Mesenchymal stem cell (in vitro differentiated cells and primary cell): Measurements from ENCODE around the gene IFI27.
A peak's percentile ranks its signal among the peaks of the same experiment; 100 is the strongest.

Experiments used
- DNase-seq: peaks from one replicate; pipeline ENCODE4 v3.0.0-alpha.2; 2013
- H2AFZ ChIP-seq: one replicate; pipeline ENCODE4 v1.6.1; 2013; ENCODE audit warnings: low read depth, mild to moderate bottlenecking, control low read depth, inconsistent platforms, low read length, moderate library complexity
- H2AK5ac ChIP-seq: 2 replicates; pipeline ENCODE4 v1.6.1; 2013; ENCODE audit warnings: low read length, moderate library complexity, mild to moderate bottlenecking, inconsistent platforms; ENCODE audit not compliant: severe bottlenecking
- H2BK120ac ChIP-seq: one replicate; pipeline ENCODE4 v1.6.1; 2013; ENCODE audit warnings: low read depth, mild to moderate bottlenecking, inconsistent platforms, low read length, moderate library complexity
- H2BK12ac ChIP-seq, 2 experiments: one replicate each; pipeline ENCODE4 v1.6.1; 2013; ENCODE audit warnings: inconsistent platforms in 2 of 2, low read length in 2 of 2, mild to moderate bottlenecking in 2 of 2, moderate library complexity in 2 of 2, control low read depth in 1 of 2
- H2BK15ac ChIP-seq: one replicate; pipeline ENCODE4 v1.6.1; 2013; ENCODE audit warnings: mild to moderate bottlenecking, low read depth, inconsistent platforms; ENCODE audit not compliant: poor library complexity, severe bottlenecking
- H2BK5ac ChIP-seq: 2 replicates; pipeline ENCODE4 v1.6.1; 2013; ENCODE audit warnings: low read depth, mild to moderate bottlenecking, low read length, control low read depth, inconsistent platforms; ENCODE audit not compliant: poor library complexity, severe bottlenecking
- H3K14ac ChIP-seq, 2 experiments: one replicate each; pipeline ENCODE4 v1.6.1; 2013; ENCODE audit warnings: inconsistent platforms in 2 of 2, low read length in 2 of 2, control low read depth in 1 of 2, mild to moderate bottlenecking in 1 of 2, moderate library complexity in 1 of 2
- H3K18ac ChIP-seq, 2 experiments: one replicate each; pipeline ENCODE4 v1.6.1; 2013; ENCODE audit warnings: inconsistent platforms in 2 of 2, low read length in 2 of 2, control low read depth in 1 of 2, low read depth in 1 of 2, mild to moderate bottlenecking in 1 of 2
- H3K23ac ChIP-seq, 2 experiments: one replicate each; pipeline ENCODE4 v1.6.1; 2013; ENCODE audit warnings: inconsistent platforms in 2 of 2, low read length in 2 of 2, mild to moderate bottlenecking in 2 of 2, moderate library complexity in 2 of 2, control low read depth in 1 of 2
- H3K27ac ChIP-seq: 2 replicates; pipeline ENCODE4 v1.5.1; 2013; ENCODE audit warnings: mild to moderate bottlenecking, moderate library complexity, low read length, control low read depth, inconsistent platforms; ENCODE audit not compliant: poor library complexity, severe bottlenecking
- H3K27me3 ChIP-seq, 2 experiments: 2 replicates each; pipeline versions ENCODE4 v1.6.1 to v1.7.0; 2013; ENCODE audit warnings: low read length in 2 of 2, mild to moderate bottlenecking in 2 of 2, moderate library complexity in 2 of 2, control low read depth in 1 of 2, inconsistent platforms in 1 of 2; ENCODE audit not compliant: control insufficient read depth in 1 of 2, insufficient read depth in 1 of 2
- H3K36me3 ChIP-seq, 2 experiments: 2 replicates each; pipeline versions ENCODE4 v1.6.1 to v1.7.0; 2013; ENCODE audit warnings: low read length in 2 of 2, control low read depth in 1 of 2, inconsistent platforms in 1 of 2, low read depth in 1 of 2, mild to moderate bottlenecking in 1 of 2; ENCODE audit not compliant: insufficient read depth in 2 of 2, control insufficient read depth in 1 of 2
- H3K4ac ChIP-seq, 2 experiments: one replicate each; pipeline ENCODE4 v1.6.1; 2013; ENCODE audit warnings: inconsistent platforms in 2 of 2, low read length in 2 of 2, mild to moderate bottlenecking in 2 of 2, moderate library complexity in 2 of 2, control low read depth in 1 of 2, low read depth in 1 of 2
- H3K4me1 ChIP-seq: 2 replicates; pipeline ENCODE4 v1.6.1; 2013; ENCODE audit warnings: low read depth, low read length, control low read depth; ENCODE audit not compliant: control insufficient read depth, insufficient read depth
- H3K4me2 ChIP-seq: 2 replicates; pipeline ENCODE4 v1.6.1; 2013; ENCODE audit warnings: low read length, mild to moderate bottlenecking, inconsistent platforms; ENCODE audit not compliant: poor library complexity, severe bottlenecking
- H3K4me3 ChIP-seq, 2 experiments: 2 replicates each; pipeline versions ENCODE4 v1.5.1 to v1.7.0; 2013; ENCODE audit warnings: low read length in 2 of 2, mild to moderate bottlenecking in 2 of 2, control low read depth in 1 of 2, low read depth in 1 of 2; ENCODE audit not compliant: insufficient read depth in 1 of 2
- H3K79me1 ChIP-seq: replicated peaks from 2 replicates; pipeline ENCODE4 v1.6.1; 2013; ENCODE audit warnings: mild to moderate bottlenecking, control low read depth, low read length, inconsistent platforms; ENCODE audit not compliant: poor library complexity, severe bottlenecking
- H3K9ac ChIP-seq: 2 replicates; pipeline ENCODE4 v1.7.0; 2013; ENCODE audit warnings: mild to moderate bottlenecking, low read length, moderate library complexity
- H3K9me3 ChIP-seq: 2 replicates; pipeline ENCODE4 v1.7.0; 2013; ENCODE audit warnings: mild to moderate bottlenecking, low read length; ENCODE audit not compliant: control insufficient read depth
- H4K8ac ChIP-seq: one replicate; pipeline ENCODE4 v1.6.1; 2013; ENCODE audit warnings: inconsistent platforms, mild to moderate bottlenecking, low read length, moderate library complexity
- H4K91ac ChIP-seq: one replicate; pipeline ENCODE4 v1.6.1; 2013; ENCODE audit warnings: mild to moderate bottlenecking, low read length, inconsistent platforms
- WGBS: methylation state at CpG from one replicate; pipeline ENCODE4 v1.1.7; 2013; ENCODE audit warnings: mixed read lengths; 5-methylcytosine and 5-hydroxymethylcytosine counted together

IFI27 gene

GRCh38 chr14:94132285-94132887, 21.9 kb downstream of the IFI27 start:
- Histone ChIP-seq H2BK5ac (no peak overlapping the region), H3K4me3 (no peak overlapping the region), H3K27ac (no peak overlapping the region), H2BK120ac (no peak overlapping the region), H2BK15ac (no peak overlapping the region), H3K14ac (no peak overlapping the region), H3K27me3 (peaks cover 0 to 3% of the 10 kb centered on the region in 2 experiments), H3K23ac (no peak overlapping the region), H2BK12ac (no peak overlapping the region), H3K4me1 (peaks cover 7% of the 10 kb centered on the region), H3K4me2 (no peak overlapping the region), H3K18ac (no peak overlapping the region), H2AK5ac (no peak overlapping the region), H3K9ac (no peak overlapping the region), H3K79me1 (peaks cover 6% of the 10 kb centered on the region), H4K91ac (no peak overlapping the region), H2AFZ (no peak overlapping the region), H3K9me3 (peaks cover 5% of the 10 kb centered on the region), H3K36me3 (peaks cover 5 to 6% of the 10 kb centered on the region in 2 experiments), H4K8ac (no peak overlapping the region), H3K4ac (no peak overlapping the region)
- WGBS: 11% methylated on average over 2 of the region's 4 CpGs
- DNase-seq: peak; percentile 74

- Histone ChIP-seq H3K4ac (no peak overlapping the region), H3K23ac (no peak overlapping the region)
Measured at GRCh38 chr14:94135476-94135875, 24.9 kb downstream of the IFI27 start.

GRCh38 chr14:94136575-94137331, 26.2 kb downstream of the IFI27 start:
- Histone ChIP-seq H2AFZ (no peak overlapping the region), H3K36me3 (no peaks in the 10 kb centered on the region), H2AK5ac (no peak overlapping the region), H2BK12ac (no peak overlapping the region), H3K14ac (no peak overlapping the region), H4K8ac (no peak overlapping the region), H3K4ac (no peak overlapping the region), H2BK120ac (no peak overlapping the region), H3K27ac (no peak overlapping the region), H3K23ac (no peak overlapping the region), H3K4me2 (no peak overlapping the region), H3K9ac (no peak overlapping the region), H3K4me3 (no peak overlapping the region), H4K91ac (no peak overlapping the region), H3K4me1 (no peaks in the 10 kb centered on the region), H3K27me3 (peaks cover 16 to 27% of the 10 kb centered on the region in 2 experiments), H2BK5ac (no peak overlapping the region), H3K79me1 (no peaks in the 10 kb centered on the region), H2BK15ac (no peak overlapping the region), H3K9me3 (peaks cover 5% of the 10 kb centered on the region), H3K18ac (no peak overlapping the region)
- peak; percentile 80 for DNase-seq
- 35% methylated on average over 18 of the region's 18 CpGs for WGBS

More at GRCh38 chr14:94135476-94135875, 24.9 kb downstream of the IFI27 start:
- Histone ChIP-seq H3K4me3 (no peak overlapping the region), H2BK12ac (no peak overlapping the region), H3K36me3 (no peaks in the 10 kb centered on the region), H3K18ac (no peak overlapping the region), H2BK5ac (no peak overlapping the region), H2BK120ac (no peak overlapping the region), H2BK15ac (no peak overlapping the region), H3K9ac (no peak overlapping the region), H3K27me3 (peaks cover 16 to 25% of the 10 kb centered on the region in 2 experiments), H2AK5ac (no peak overlapping the region), H3K27ac (no peak overlapping the region), H3K14ac (no peak overlapping the region), H3K4me1 (no peaks in the 10 kb centered on the region), H2AFZ (no peak overlapping the region), H4K8ac (no peak overlapping the region), H3K4me2 (no peak overlapping the region), H3K79me1 (no peaks in the 10 kb centered on the region), H3K9me3 (peaks cover 5% of the 10 kb centered on the region), H4K91ac (no peak overlapping the region)
- DNase-seq: no peak
- WGBS: 66% methylated on average over 2 of the region's 4 CpGs

- Histone ChIP-seq H3K14ac (no peak overlapping the region), H2BK120ac (no peak overlapping the region), H3K9me3 (peaks cover 5% of the 10 kb centered on the region), H2BK12ac (no peak overlapping the region), H3K36me3 (no peaks in the 10 kb centered on the region), H3K27ac (no peak overlapping the region), H3K4me3 (no peak overlapping the region), H3K4me2 (no peak overlapping the region), H3K4ac (no peak overlapping the region), H3K9ac (no peak overlapping the region), H3K79me1 (no peaks in the 10 kb centered on the region), H2BK5ac (no peak overlapping the region), H3K23ac (no peak overlapping the region), H3K27me3 (peaks cover 16 to 27% of the 10 kb centered on the region in 2 experiments), H2AFZ (no peak overlapping the region), H4K8ac (no peak overlapping the region), H3K18ac (no peak overlapping the region), H4K91ac (no peak overlapping the region), H3K4me1 (peaks cover 2% of the 10 kb centered on the region), H2BK15ac (no peak overlapping the region), H2AK5ac (no peak overlapping the region)
- no peak for DNase-seq
- WGBS: 89% methylated on average over 9 of the region's 9 CpGs
Measured at GRCh38 chr14:94138251-94138650, 27.7 kb downstream of the IFI27 start.
